Fibroblast of lung (primary cell): ENCODE results near the gene RNFT2.

ENCODE experiments used
- EZH2 ChIP-seq: IDR thresholded peaks from 2 replicates; pipeline ENCODE4 v1.5.1; 2012; ENCODE audit warnings: low read length, control low read depth, mild to moderate bottlenecking; ENCODE audit errors: missing control alignments
- TF ChIP-seq, protein P1 (sequence below), 2 donors: IDR thresholded peaks in 1 of 2; conservative IDR thresholded peaks in 1 of 2; 1 replicate in 1 of 2; 2 replicates in 1 of 2; pipeline ENCODE4 v1.5.1; 2011 to 2012; ENCODE audit warnings: low read length in 2 of 2, control low read depth in 1 of 2, inconsistent platforms in 1 of 2, low read depth in 1 of 2, mild to moderate bottlenecking in 1 of 2

DNA sequence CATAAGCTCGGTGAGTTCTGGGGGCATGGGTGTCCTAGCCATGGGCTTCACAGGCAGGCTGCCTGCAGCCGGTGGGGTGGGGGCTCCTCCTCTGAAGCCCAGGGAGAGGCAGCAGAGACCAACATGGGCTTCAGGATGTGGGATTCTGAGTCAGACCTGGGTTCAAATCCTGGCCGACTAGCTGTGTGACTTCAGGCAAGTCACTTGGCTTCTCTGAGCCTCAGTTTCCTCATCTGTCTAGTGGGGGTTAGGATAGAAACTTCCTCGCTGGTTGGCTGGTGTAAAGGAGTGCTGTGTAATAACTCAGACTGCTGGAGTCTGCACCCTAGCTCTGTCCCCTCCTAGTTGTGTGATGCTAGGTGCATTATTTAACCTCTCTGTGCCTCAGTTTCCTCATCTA, 12.2 kb downstream of the RNFT2 start:
- TF ChIP-seq, protein P1, sequence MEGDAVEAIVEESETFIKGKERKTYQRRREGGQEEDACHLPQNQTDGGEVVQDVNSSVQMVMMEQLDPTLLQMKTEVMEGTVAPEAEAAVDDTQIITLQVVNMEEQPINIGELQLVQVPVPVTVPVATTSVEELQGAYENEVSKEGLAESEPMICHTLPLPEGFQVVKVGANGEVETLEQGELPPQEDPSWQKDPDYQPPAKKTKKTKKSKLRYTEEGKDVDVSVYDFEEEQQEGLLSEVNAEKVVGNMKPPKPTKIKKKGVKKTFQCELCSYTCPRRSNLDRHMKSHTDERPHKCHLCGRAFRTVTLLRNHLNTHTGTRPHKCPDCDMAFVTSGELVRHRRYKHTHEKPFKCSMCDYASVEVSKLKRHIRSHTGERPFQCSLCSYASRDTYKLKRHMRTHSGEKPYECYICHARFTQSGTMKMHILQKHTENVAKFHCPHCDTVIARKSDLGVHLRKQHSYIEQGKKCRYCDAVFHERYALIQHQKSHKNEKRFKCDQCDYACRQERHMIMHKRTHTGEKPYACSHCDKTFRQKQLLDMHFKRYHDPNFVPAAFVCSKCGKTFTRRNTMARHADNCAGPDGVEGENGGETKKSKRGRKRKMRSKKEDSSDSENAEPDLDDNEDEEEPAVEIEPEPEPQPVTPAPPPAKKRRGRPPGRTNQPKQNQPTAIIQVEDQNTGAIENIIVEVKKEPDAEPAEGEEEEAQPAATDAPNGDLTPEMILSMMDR (conservative IDR thresholded peaks at IDR 0.05 in 1 of 2, IDR thresholded peaks at IDR 0.05 in 1 of 2; ENCODE audit: low read depth in 1 of 2, low read length in 2 of 2), result no peak
- TF ChIP-seq EZH2, result no peak
